Cardiac septum (tissue), 1 donor: ENCODE measurements around the gene PTPRU. TPM values are rescaled to one million over a fixed set of nuclear protein-coding genes. Genes with fewer than 3 reads are reported as not detected.

ENCODE experiments used
- DNase-seq: peaks from one replicate; pipeline ENCODE4 v3.0.0-alpha.2; 2020; ENCODE audit warnings: low spot score
- intact Hi-C: fragments of 100-400 bp; cut with DNase I; formaldehyde crosslinking; loops from one replicate; pipeline ENCODE4 v1.14.0; 2022
- total RNA-seq: library from RNA; stranded (reverse); fragmentation: NEBNext Ultra II Directional; extraction: Animal tissue kit (Norgen Biotek cat#: 25700); gene quantifications from one replicate; pipeline ENCODE4 v1.2.1, GENCODE V29; 2021
- donor health status: DM: no; HTN: no; CAD: no.

PTPRU gene
- total RNA-seq, 1 donor from 2014 or later, result 6.6 TPM

GRCh38 chr1:29343908-29344307 is 107.6 kb downstream of the PTPRU start:
- intact Hi-C loops, result loop anchor here (5.0 kb wide), 1 partner anchor 107 kb away; the partner anchor contains the start of gene PTPRU
- no peak for DNase-seq

GRCh38 chr1:29344336-29344735 is 108.0 kb downstream of the PTPRU start:
- intact Hi-C loops, result loop anchor here (5.0 kb wide), 1 partner anchor 107 kb away; the partner anchor contains the start of gene PTPRU
- no peak for DNase-seq

GRCh38 chr1:29346576-29346975 is 110.3 kb downstream of the PTPRU start:
- no peak for DNase-seq
- intact Hi-C loops, result no loop called here

GRCh38 chr1:29349871-29350491 is 113.7 kb downstream of the PTPRU start:
- DNase-seq, result no peak
- intact Hi-C loops, result no loop called here

GRCh38 chr1:29352719-29353420 is 116.5 kb downstream of the PTPRU start:
- DNase-seq, result no peak
- intact Hi-C loops, result no loop called here

GRCh38 chr1:29354511-29355098 is 118.3 kb downstream of the PTPRU start:
- intact Hi-C loops, result no loop called here

GRCh38 chr1:29355375-29355774 is 119.1 kb downstream of the PTPRU start:
- intact Hi-C loops, result no loop called here

More at GRCh38 chr1:29354511-29355098, 118.3 kb downstream of the PTPRU start:
- DNase-seq, result no peak

GRCh38 chr1:29356663-29357062 is 120.3 kb downstream of the PTPRU start:
- intact Hi-C loops, result no loop called here
- no peak for DNase-seq

More at GRCh38 chr1:29355375-29355774, 119.1 kb downstream of the PTPRU start:
- no peak for DNase-seq

GRCh38 chr1:29357452-29357851 is 121.1 kb downstream of the PTPRU start:
- intact Hi-C loops, result no loop called here
- no peak for DNase-seq

- intact Hi-C loops, result no loop called here
- DNase-seq, result no peak
Measured at GRCh38 chr1:29358183-29358582, 121.9 kb downstream of the PTPRU start.

- DNase-seq, result no peak
- intact Hi-C loops, result no loop called here
Measured at GRCh38 chr1:29360768-29361167, 124.4 kb downstream of the PTPRU start.

GRCh38 chr1:29361686-29362085 is 125.4 kb downstream of the PTPRU start:
- intact Hi-C loops, result no loop called here
- DNase-seq, result no peak

- intact Hi-C loops, result no loop called here
- DNase-seq, result no peak
Measured at GRCh38 chr1:29362116-29362515, 125.8 kb downstream of the PTPRU start.

GRCh38 chr1:29362764-29363163 is 126.4 kb downstream of the PTPRU start:
- intact Hi-C loops, result no loop called here
- no peak for DNase-seq

GRCh38 chr1:29363536-29363935 is 127.2 kb downstream of the PTPRU start:
- intact Hi-C loops, result no loop called here
- no peak for DNase-seq

- no peak for DNase-seq
- intact Hi-C loops, result no loop called here
Measured at GRCh38 chr1:29364101-29364678, 127.9 kb downstream of the PTPRU start.

- DNase-seq, result no peak
- intact Hi-C loops, result no loop called here
Measured at GRCh38 chr1:29365906-29366670, 129.8 kb downstream of the PTPRU start.

- no peak for DNase-seq
- intact Hi-C loops, result no loop called here
Measured at GRCh38 chr1:29368936-29369932, 132.9 kb downstream of the PTPRU start.

- no peak for DNase-seq
- intact Hi-C loops, result no loop called here
Measured at GRCh38 chr1:29370067-29370466, 133.7 kb downstream of the PTPRU start.
